ENCODE measurements around the gene CACUL1.

CACUL1 gene

DNA sequence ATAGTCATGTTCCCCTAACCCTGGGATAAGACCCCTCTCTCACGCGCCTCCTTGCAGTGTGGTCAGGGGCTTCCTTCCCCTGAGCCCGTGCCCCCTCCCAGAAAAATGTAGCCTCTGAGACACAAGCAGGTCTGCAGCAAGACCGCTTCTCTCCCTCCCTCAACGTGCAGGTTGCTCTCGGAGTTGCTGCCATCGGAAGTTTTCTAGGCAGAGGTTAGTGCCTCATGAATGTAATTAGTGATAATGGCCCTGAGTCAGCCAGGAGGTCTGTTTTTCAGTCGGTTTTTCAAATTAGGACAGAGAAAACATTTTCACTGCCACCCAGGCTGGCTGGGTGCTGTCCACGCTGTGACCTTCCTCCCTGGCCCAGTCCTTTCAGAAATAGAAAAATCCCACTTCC, 116.1 kb downstream of the CACUL1 start (continued):
- TF ChIP-seq PATZ1 (CRISPR knock-in tag; IDR thresholded peaks at IDR 0.05; ENCODE audit: borderline replicate concordance) = no peak
- TF ChIP-seq POU6F1 (CRISPR knock-in tag; IDR thresholded peaks at IDR 0.05; ENCODE audit: borderline replicate concordance, low read depth) = no peak
- TF ChIP-seq ZNF565 (CRISPR knock-in tag; conservative IDR thresholded peaks at IDR 0.05; ENCODE audit: low read depth) = no peak
- TF ChIP-seq SNAI2 (CRISPR knock-in tag; IDR thresholded peaks at IDR 0.05) = no peak
- no peak for TF ChIP-seq BACH2 (CRISPR knock-in tag; IDR thresholded peaks at IDR 0.05; ENCODE audit: borderline replicate concordance)

DNA sequence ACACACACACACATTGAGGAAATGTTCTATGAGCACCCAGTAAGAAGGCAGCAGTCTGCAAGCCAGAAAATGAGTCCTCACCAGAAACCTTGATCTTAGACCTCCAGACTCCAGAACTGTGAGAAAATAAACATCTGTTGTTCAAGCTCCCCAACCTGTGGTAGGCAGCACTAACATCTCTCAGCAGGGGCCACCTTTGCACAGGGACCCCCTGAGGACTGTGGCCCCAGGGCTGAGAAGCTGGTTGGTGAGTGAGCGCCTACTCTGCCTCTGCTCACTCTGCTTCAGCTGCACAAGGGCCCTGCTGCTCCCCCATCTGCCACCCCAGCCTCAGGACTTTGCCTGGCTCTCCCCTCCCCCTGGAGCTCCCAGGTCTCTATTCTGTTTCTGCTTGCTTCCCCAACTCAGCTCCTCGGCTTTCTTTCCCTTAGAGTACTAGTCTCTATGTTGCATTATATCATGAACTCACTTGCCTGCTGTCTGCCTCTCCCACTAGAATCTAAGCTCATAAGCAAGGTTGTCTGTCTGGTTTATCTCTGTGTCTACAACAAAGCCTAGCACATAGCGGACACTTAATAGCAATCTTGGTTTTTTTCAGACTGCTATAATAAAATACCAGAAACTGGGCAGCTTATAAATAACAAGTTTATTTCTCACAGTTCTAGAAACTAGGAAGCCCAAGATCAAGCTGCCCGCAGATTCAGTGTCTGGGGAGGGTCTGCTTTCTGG, 118.9 kb downstream of the CACUL1 start:
- TF ChIP-seq BACH2 (CRISPR knock-in tag; IDR thresholded peaks at IDR 0.05; ENCODE audit: borderline replicate concordance) (no peak), ZFP3 (CRISPR knock-in tag; IDR thresholded peaks at IDR 0.05) (no peak), PPARA (CRISPR knock-in tag; IDR thresholded peaks at IDR 0.05; ENCODE audit: borderline replicate concordance) (no peak), RARB (CRISPR knock-in tag; IDR thresholded peaks at IDR 0.05) (no peak), CSDC2 (CRISPR knock-in tag; IDR thresholded peaks at IDR 0.05) (no peak), ESRRG (CRISPR knock-in tag; IDR thresholded peaks at IDR 0.05) (no peak), CSRNP3 (CRISPR knock-in tag; IDR thresholded peaks at IDR 0.05) (no peak), ZNF565 (CRISPR knock-in tag; conservative IDR thresholded peaks at IDR 0.05; ENCODE audit: low read depth) (no peak), ISL1 (CRISPR knock-in tag; IDR thresholded peaks at IDR 0.05) (no peak), PATZ1 (CRISPR knock-in tag; IDR thresholded peaks at IDR 0.05; ENCODE audit: borderline replicate concordance) (no peak), ZNF8 (CRISPR knock-in tag; IDR thresholded peaks at IDR 0.05) (no peak), TOX (CRISPR knock-in tag; IDR thresholded peaks at IDR 0.05; ENCODE audit: borderline replicate concordance) (no peak), SNAI2 (CRISPR knock-in tag; IDR thresholded peaks at IDR 0.05) (no peak), GLIS3 (CRISPR knock-in tag; IDR thresholded peaks at IDR 0.05) (no peak), POU6F1 (CRISPR knock-in tag; IDR thresholded peaks at IDR 0.05; ENCODE audit: borderline replicate concordance, low read depth) (no peak)
- TF ChIP-seq, protein P1, sequence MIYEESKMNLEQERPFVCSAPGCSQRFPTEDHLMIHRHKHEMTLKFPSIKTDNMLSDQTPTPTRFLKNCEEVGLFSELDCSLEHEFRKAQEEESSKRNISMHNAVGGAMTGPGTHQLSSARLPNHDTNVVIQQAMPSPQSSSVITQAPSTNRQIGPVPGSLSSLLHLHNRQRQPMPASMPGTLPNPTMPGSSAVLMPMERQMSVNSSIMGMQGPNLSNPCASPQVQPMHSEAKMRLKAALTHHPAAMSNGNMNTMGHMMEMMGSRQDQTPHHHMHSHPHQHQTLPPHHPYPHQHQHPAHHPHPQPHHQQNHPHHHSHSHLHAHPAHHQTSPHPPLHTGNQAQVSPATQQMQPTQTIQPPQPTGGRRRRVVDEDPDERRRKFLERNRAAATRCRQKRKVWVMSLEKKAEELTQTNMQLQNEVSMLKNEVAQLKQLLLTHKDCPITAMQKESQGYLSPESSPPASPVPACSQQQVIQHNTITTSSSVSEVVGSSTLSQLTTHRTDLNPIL (CRISPR knock-in tag; IDR thresholded peaks at IDR 0.05; ENCODE audit: low read depth) = no peak
- no peak for ATAC-seq

DNA sequence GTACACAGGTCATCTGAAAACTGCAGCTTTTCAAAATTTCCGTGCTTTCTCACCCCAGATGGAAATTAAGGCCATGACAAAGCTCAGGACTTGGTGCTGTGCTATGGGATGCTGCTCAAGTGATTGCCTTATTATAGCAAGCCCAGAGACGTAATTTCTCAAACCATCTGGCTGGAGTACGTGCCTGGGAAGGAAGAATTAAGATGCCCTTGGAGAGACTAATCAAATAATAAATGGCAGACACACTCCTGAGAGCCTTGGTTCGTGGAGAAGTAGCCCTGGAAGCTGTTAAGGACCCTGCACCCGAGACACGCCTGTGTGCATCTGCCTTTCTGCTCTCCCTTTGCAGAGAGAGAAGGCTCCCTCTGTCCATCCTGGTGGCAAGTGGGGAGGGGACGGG, 121.0 kb downstream of the CACUL1 start:
- TF ChIP-seq GLIS3 (CRISPR knock-in tag; IDR thresholded peaks at IDR 0.05) (no peak), ZNF70 (CRISPR knock-in tag; IDR thresholded peaks at IDR 0.05) (no peak), RARB (CRISPR knock-in tag; IDR thresholded peaks at IDR 0.05) (no peak), TCF4 (CRISPR knock-in tag; IDR thresholded peaks at IDR 0.05; ENCODE audit: borderline replicate concordance) (no peak), ARNTL (CRISPR knock-in tag; IDR thresholded peaks at IDR 0.05; ENCODE audit: borderline replicate concordance, low read depth) (no peak), CSRNP3 (CRISPR knock-in tag; IDR thresholded peaks at IDR 0.05) (no peak), OSR1 (CRISPR knock-in tag; IDR thresholded peaks at IDR 0.05) (no peak), PATZ1 (CRISPR knock-in tag; IDR thresholded peaks at IDR 0.05; ENCODE audit: borderline replicate concordance) (no peak), PPARA (CRISPR knock-in tag; IDR thresholded peaks at IDR 0.05; ENCODE audit: borderline replicate concordance) (no peak), BACH2 (CRISPR knock-in tag; IDR thresholded peaks at IDR 0.05; ENCODE audit: borderline replicate concordance) (no peak), ZNF8 (CRISPR knock-in tag; IDR thresholded peaks at IDR 0.05) (no peak), POU6F1 (CRISPR knock-in tag; IDR thresholded peaks at IDR 0.05; ENCODE audit: borderline replicate concordance, low read depth) (no peak)
- no peak for ATAC-seq
